Ovary (tissue), 3 donors: Measurements from ENCODE around the gene CFAP69.

Experiments used
- POLR2A ChIP-seq: fragments of 450-650 bp; IDR thresholded peaks from one replicate; pipeline ENCODE4 v1.6.1; 2017; ENCODE audit warnings: antibody characterized with exemption, mild to moderate bottlenecking, moderate library complexity
- TF ChIP-seq, protein P1 (sequence below), 3 donors: fragments of 450-650 bp in 2 of 3; fragments of 200-600 bp in 1 of 3; IDR thresholded peaks; one replicate each; pipeline versions ENCODE4 v1.5.1 to v1.8.0; 2016 to 2022; ENCODE audit warnings: antibody characterized with exemption in 3 of 3, mild to moderate bottlenecking in 1 of 3
- donor health status: DM: no; HTN: no; CAD: no.

DNA sequence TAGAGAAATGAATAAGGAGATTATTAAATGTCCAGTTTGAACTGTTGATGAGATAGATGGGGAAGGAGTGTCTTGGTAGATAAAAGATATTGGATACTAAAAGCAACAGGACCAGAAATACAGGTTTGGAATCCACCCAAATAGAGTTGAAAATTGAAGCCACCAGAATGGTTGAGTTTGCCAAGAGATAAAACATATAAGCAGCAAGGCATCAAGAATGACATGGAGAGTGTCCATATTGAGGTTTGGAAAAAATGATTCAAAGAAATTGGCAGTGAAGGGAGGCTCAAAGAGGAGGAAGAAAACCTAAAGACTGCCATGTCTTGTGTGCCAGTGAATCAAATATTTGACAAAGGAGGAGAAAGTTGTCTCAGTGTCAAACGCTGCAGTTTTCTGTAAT, 24.2 kb downstream of the CFAP69 start:
- TF ChIP-seq, protein P1, sequence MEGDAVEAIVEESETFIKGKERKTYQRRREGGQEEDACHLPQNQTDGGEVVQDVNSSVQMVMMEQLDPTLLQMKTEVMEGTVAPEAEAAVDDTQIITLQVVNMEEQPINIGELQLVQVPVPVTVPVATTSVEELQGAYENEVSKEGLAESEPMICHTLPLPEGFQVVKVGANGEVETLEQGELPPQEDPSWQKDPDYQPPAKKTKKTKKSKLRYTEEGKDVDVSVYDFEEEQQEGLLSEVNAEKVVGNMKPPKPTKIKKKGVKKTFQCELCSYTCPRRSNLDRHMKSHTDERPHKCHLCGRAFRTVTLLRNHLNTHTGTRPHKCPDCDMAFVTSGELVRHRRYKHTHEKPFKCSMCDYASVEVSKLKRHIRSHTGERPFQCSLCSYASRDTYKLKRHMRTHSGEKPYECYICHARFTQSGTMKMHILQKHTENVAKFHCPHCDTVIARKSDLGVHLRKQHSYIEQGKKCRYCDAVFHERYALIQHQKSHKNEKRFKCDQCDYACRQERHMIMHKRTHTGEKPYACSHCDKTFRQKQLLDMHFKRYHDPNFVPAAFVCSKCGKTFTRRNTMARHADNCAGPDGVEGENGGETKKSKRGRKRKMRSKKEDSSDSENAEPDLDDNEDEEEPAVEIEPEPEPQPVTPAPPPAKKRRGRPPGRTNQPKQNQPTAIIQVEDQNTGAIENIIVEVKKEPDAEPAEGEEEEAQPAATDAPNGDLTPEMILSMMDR (IDR thresholded peaks at IDR 0.05) = no peak
- no peak for TF ChIP-seq POLR2A
